ENCODE data around the gene ANKDD1A. TPM values are rescaled to one million over a fixed set of nuclear protein-coding genes. Genes with fewer than 3 reads are reported as not detected.
A peak's percentile ranks its signal among the peaks of the same experiment; 100 is the strongest.

ANKDD1A gene
- total RNA-seq, 1 donor from 2014 or later: 0.38 TPM

DNA sequence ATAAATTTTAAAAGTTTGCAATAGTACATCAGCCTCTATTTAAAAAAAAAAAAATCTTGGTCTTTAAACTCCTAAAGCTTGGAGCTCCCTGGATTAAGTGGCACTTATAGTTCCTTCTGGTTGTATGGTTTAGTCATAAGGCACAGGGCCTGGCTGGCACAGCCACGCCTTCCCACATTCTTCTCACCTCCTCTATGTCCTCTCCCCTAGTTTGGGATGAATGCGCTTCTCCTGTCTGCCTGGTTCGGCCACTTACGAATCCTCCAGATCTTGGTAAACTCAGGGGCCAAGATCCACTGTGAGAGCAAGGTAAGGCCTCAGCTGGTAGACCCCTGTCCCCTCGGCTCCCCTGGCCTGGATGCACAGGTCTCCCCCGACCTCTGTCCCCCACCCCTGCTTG, 10.0 kb downstream of the ANKDD1A start:
- ATAC-seq (no peak), DNase-seq (ENCODE audit: low spot score) (no peak)

DNA sequence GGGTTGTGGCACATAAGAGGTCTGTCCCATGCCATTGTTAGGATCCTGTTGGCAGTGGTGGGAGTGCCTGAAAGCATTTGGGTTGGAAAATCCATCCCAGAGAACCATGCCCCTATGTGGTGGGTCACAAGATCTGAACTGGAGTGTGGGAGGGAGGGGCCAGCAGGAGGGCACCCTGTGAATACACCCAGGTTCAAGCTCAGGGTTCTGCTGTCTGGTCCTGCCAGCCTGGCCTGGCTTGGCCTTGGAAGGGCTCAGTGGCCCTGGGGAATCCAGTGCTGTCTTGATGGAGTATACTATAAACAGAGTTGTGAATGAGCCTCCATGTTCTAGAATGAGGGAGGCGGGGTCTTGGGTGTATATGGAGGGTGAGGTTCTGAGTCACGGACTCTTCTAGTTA, 11.8 kb downstream of the ANKDD1A start:
- ATAC-seq (no peak), DNase-seq (ENCODE audit: low spot score) (no peak)

- DNase-seq (ENCODE audit: low spot score) (no peak), ATAC-seq (no peak)
Measured at GRCh38 chr15:64925335-64926330, 13.9 kb downstream of the ANKDD1A start.

GRCh38 chr15:64926661-64927060, 15.0 kb downstream of the ANKDD1A start:
- ATAC-seq (no peak), DNase-seq (ENCODE audit: low spot score) (no peak)

- DNase-seq (ENCODE audit: low spot score): peak; percentile 16
Measured at GRCh38 chr15:64928626-64929220, 17.0 kb downstream of the ANKDD1A start.

DNA sequence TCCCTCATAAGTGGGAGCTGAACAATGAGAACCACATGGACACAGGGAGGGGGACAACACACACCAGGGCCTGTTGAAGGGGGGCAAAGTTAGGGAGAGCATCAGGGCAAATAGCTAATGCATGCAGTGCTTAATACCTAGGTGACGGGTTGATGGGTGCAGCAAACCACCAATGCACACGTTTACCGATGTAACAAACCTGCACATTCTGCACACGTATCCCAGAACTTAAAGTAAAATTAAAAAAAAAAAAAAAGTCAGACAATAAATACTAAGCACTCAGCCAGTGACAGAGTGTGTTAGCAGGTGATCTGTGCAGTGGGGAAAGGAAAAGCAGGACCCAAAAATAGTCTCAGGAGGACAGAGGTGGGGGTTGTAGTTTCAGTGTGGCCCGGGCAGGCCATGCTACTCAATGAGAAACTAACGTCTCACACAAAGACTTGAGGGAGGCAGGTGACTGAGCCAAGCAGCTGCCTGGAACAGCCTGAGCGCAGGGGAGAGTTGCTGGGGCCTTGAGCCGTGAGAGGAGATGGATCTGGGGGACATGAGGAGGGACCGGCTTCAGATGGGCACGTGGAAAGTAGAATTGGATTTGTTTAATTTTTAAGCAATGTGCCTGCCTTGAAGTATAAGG, 18.4 kb downstream of the ANKDD1A start:
- ATAC-seq: no peak
- DNase-seq (ENCODE audit: low spot score): peak; percentile 32

More at GRCh38 chr15:64928626-64929220, 17.0 kb downstream of the ANKDD1A start:
- ATAC-seq: no peak

DNA sequence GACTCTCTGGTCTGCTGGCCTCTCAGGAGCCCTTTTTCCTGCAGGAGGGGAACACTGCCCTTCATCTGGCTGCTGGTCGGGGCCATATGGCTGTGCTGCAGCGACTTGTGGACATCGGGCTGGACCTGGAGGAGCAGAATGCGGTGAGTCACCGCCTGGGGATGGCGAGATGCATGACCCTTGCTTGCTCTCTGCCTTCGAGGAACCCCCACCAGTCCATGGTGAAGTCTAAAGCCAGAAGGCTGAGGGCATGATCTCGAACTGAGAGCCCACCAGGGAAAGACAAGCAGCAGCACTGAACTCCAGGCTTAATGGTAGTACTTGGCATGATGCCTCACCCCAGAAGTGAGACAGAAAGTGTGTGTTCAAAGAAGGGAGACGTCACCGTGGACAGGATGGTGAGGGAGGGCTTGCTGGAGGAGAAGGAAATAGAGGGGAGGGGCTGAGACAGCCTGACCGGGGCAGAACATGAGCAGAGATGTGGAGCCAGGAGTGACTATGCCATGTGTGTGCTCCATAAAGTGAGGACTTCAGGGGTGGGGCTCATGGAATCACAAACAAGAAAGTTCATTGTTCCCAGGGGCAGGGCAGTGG, 19.2 kb downstream of the ANKDD1A start:
- ATAC-seq (no peak), DNase-seq (ENCODE audit: low spot score) (peak; percentile 33)

- DNase-seq (ENCODE audit: low spot score): peak; percentile 30
Measured at GRCh38 chr15:64931381-64931780, 19.7 kb downstream of the ANKDD1A start.

DNA sequence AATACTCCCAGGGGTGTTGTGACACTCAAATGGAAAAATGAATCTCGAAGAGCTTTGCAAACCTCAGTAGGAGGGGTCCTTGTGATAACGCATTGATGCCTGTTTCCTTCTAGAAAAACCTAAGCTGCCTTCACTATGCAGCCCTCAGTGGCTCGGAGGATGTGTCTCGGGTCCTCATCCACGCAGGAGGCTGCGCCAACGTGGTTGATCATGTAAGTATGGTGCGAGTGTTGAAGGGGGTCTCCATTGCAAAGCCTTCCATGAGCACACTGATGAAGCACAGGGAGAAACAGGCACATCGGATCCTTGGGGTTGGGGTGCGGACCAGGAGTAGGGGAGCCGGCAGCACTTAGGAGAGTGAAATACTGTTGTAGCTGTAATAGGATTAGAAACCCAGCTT, 22.3 kb downstream of the ANKDD1A start:
- ATAC-seq (no peak), DNase-seq (ENCODE audit: low spot score) (peak; percentile 26)

More at GRCh38 chr15:64931381-64931780, 19.7 kb downstream of the ANKDD1A start:
- ATAC-seq: no peak

GRCh38 chr15:64938192-64938591, 26.5 kb downstream of the ANKDD1A start:
- DNase-seq (ENCODE audit: low spot score): peak; percentile 51
- peak; percentile 94 for ATAC-seq

DNA sequence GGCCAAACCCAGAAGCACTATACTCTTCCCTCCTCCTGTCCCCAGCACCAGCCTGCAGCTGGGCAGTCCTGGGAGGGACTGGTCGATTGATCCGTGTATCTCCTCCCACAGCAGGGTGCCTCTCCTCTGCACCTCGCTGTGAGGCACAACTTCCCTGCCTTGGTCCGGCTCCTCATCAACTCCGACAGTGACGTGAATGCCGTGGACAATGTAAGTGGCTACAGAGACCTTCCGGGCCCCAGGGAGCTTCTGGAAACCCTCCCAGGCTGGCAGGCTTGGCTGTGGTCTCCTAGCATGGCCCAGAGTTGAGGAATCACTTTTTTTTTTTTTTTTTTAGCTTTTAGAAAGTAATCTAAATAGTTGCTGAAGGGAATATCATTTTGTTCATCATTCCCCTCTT, 30.7 kb downstream of the ANKDD1A start:
- DNase-seq (ENCODE audit: low spot score): peak; percentile 33
- ATAC-seq: no peak

GRCh38 chr15:64943512-64944225, 32.0 kb downstream of the ANKDD1A start:
- DNase-seq (ENCODE audit: low spot score) (peak; percentile 36), ATAC-seq (no peak)

GRCh38 chr15:64944961-64945360, 33.3 kb downstream of the ANKDD1A start:
- peak; percentile 51 for ATAC-seq

DNA sequence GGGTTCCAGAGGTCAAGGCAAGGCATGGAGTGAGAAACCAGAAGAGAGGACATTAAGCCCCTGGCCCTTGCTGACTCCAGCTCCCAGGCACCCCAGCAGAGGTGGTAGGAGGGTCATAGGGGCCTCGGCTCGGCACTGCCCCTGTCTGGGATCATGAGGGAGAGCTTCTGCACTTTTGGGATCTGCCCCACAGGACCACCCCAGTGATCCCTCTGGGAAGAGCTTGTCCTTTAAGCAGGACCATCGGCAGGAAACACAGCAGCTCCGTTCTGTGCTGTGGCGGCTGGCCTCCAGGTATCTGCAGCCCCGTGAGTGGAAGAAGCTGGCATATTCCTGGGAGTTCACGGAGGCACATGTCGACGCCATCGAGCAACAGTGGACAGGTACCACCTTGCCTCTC, 35.5 kb downstream of the ANKDD1A start:
- ATAC-seq (no peak), DNase-seq (ENCODE audit: low spot score) (no peak)

More at GRCh38 chr15:64944961-64945360, 33.3 kb downstream of the ANKDD1A start:
- DNase-seq (ENCODE audit: low spot score): no peak

- ATAC-seq (no peak), DNase-seq (ENCODE audit: low spot score) (no peak)
Measured at GRCh38 chr15:64948916-64949315, 37.2 kb downstream of the ANKDD1A start.

DNA sequence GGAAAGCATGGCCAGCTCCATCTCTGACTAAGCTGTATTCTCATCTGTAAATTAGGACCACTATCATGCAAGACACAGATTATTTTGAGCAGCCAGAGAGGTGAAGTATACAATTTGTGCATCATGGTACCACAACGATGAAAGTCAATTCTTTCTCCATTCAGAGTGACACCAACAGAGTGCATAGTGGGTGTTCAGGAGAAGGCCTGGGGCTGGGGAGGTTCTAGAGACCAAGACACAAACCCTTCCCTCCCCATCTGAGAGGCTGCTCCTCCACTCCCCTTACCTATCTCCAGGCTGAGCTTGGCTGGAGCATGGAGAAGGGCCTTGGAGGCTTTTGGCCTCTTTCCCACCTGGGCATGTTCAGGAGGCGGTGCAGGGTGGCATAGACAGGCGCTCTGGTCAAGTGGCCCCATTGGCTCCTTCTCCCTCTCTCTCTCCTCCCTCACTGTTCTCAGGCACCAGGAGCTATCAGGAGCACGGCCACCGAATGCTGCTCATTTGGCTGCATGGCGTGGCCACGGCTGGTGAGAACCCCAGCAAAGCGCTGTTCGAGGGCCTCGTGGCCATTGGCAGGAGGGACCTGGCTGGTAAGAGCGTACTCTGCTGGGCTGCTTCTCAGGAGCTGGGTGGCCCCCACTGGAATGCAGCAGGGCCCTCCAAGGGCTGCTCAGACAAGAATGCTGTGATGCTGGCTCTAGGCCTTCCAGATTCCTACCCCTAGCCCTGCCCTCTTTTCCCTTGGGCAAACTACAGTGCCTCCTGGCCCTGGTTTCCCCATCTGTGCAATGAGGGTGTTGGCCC, 37.9 kb downstream of the ANKDD1A start:
- no peak for DNase-seq (ENCODE audit: low spot score)
- peak; percentile 30 for ATAC-seq

- no peak for DNase-seq (ENCODE audit: low spot score)
- ATAC-seq: no peak
Measured at GRCh38 chr15:64950888-64951287, 39.2 kb downstream of the ANKDD1A start.

- no peak for DNase-seq (ENCODE audit: low spot score)
- ATAC-seq: no peak
Measured at GRCh38 chr15:64951777-64952418, 40.2 kb downstream of the ANKDD1A start.

DNA sequence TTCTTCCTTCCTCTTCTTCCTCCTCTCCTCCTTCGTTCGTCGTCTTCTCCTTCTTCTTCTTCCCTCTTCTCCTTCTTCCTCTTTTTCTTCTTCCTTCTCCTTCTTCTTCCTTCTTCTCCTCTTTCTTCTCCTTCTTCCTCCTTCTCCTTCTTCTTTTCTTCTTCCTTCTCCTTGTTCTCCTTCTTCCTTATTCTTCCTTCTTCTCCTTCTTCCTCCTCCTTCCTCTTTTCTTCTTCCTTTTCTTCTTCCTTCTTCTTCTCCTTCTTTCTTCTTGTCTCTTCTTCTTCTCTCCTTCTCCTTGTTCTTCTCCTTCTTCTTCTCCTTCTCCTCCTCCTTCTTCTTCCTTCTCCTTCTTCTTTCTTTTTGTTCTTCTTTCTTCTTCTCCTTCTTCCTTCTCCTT, 42.7 kb downstream of the ANKDD1A start:
- ATAC-seq (no peak), DNase-seq (ENCODE audit: low spot score) (no peak)
